ENCODE data around the gene SEPTIN10. TPM values are rescaled to one million over a fixed set of nuclear protein-coding genes. Genes with fewer than 3 reads are reported as not detected.
A peak's percentile ranks its signal among the peaks of the same experiment; 100 is the strongest.

SEPTIN10 gene
- total RNA-seq, 2 donors from 2014 or later = 44.9 to 46.5 TPM

- Histone ChIP-seq H3K27me3 (no peaks in the 10 kb centered on the region), H3K4me1 (peaks cover 23% of the 10 kb centered on the region), H3K27ac (no peak overlapping the region), H3K9me3 (no peaks in the 10 kb centered on the region), H3K36me3 (replicated peaks in 1 of 2; ENCODE audit: insufficient read depth in 1 of 2, low read depth in 2 of 2) (no peaks in the 10 kb centered on the region), H3K4me3 (no peak overlapping the region)
- WGBS, 2 donors = 65 to 82% methylated on average over 4 of the region's 4 CpGs
- intact Hi-C loops (cut with DNase I) = no loop called here
- ATAC-seq (no peak), DNase-seq (no peak)
- TF ChIP-seq POLR2A (IDR thresholded peaks at IDR 0.05) (no peak), CTCF (IDR thresholded peaks at IDR 0.05) (no peak)
Measured at GRCh38 chr2:109619032-109619615, 5.4 kb upstream of the SEPTIN10 start.

- Histone ChIP-seq H3K36me3 (replicated peaks in 1 of 2; ENCODE audit: insufficient read depth in 1 of 2, low read depth in 2 of 2) (no peaks in the 10 kb centered on the region), H3K4me3 (no peak overlapping the region), H3K4me1 (peaks cover 35% of the 10 kb centered on the region), H3K27ac (no peak overlapping the region), H3K27me3 (no peaks in the 10 kb centered on the region), H3K9me3 (no peaks in the 10 kb centered on the region)
- intact Hi-C loops (cut with DNase I) = no loop called here
- DNase-seq (no peak), ATAC-seq (no peak)
- no peak for TF ChIP-seq POLR2A (IDR thresholded peaks at IDR 0.05)
- no peak for TF ChIP-seq CTCF (IDR thresholded peaks at IDR 0.05)
- WGBS, 2 donors = 80 to 84% methylated on average over 5 of the region's 5 CpGs
Measured at GRCh38 chr2:109616184-109616583, 2.4 kb upstream of the SEPTIN10 start.

- ATAC-seq (no peak), DNase-seq (no peak)
- intact Hi-C loops (cut with DNase I) = no loop called here
- no peaks in the 10 kb centered on the region for H3K9me3 ChIP-seq
- 75 to 89% methylated on average over 23 to 24 of the region's 24 CpGs for WGBS, 2 donors
- H3K27me3 ChIP-seq = no peaks in the 10 kb centered on the region
- no peak overlapping the region for H3K4me3 ChIP-seq
- no peak overlapping the region for H3K27ac ChIP-seq
- TF ChIP-seq POLR2A (IDR thresholded peaks at IDR 0.05) (no peak), CTCF (IDR thresholded peaks at IDR 0.05) (no peak)
- no peaks in the 10 kb centered on the region for H3K36me3 ChIP-seq (replicated peaks in 1 of 2; ENCODE audit: insufficient read depth in 1 of 2, low read depth in 2 of 2)
- H3K4me1 ChIP-seq = peaks cover 35% of the 10 kb centered on the region
Measured at GRCh38 chr2:109615637-109616144, 1.9 kb upstream of the SEPTIN10 start.

GRCh38 chr2:109614715-109615636 lies 1.2 kb upstream of the SEPTIN10 start:
- Histone ChIP-seq H3K9me3 (no peaks in the 10 kb centered on the region), H3K36me3 (replicated peaks in 1 of 2; ENCODE audit: insufficient read depth in 1 of 2, low read depth in 2 of 2) (no peaks in the 10 kb centered on the region), H3K27me3 (no peaks in the 10 kb centered on the region), H3K4me3 (peak overlapping the region; percentile 55 to 66), H3K27ac (peak overlapping the region in 3 of 4 donors; percentile 87 to 98 (median 92)), H3K4me1 (peaks cover 35% of the 10 kb centered on the region)
- no peak for ATAC-seq
- 23 to 50% methylated on average over 2 to 74 of the region's 90 CpGs for WGBS, 2 donors
- intact Hi-C loops (cut with DNase I) = no loop called here
- peak in 3 of 4 donors; percentile 20 to 28 (median 23) for DNase-seq
- TF ChIP-seq POLR2A (IDR thresholded peaks at IDR 0.05) (no peak), CTCF (IDR thresholded peaks at IDR 0.05) (no peak)

Data from body of pancreas (tissue), 4 donors.